ENCODE results near the gene SLC6A6.
"Not testable (repeated sequence)": the region's sequence is repeated elsewhere in the genome, so short reads cannot be mapped to it uniquely, and the experiment has no call there.

Gene SLC6A6

DNA sequence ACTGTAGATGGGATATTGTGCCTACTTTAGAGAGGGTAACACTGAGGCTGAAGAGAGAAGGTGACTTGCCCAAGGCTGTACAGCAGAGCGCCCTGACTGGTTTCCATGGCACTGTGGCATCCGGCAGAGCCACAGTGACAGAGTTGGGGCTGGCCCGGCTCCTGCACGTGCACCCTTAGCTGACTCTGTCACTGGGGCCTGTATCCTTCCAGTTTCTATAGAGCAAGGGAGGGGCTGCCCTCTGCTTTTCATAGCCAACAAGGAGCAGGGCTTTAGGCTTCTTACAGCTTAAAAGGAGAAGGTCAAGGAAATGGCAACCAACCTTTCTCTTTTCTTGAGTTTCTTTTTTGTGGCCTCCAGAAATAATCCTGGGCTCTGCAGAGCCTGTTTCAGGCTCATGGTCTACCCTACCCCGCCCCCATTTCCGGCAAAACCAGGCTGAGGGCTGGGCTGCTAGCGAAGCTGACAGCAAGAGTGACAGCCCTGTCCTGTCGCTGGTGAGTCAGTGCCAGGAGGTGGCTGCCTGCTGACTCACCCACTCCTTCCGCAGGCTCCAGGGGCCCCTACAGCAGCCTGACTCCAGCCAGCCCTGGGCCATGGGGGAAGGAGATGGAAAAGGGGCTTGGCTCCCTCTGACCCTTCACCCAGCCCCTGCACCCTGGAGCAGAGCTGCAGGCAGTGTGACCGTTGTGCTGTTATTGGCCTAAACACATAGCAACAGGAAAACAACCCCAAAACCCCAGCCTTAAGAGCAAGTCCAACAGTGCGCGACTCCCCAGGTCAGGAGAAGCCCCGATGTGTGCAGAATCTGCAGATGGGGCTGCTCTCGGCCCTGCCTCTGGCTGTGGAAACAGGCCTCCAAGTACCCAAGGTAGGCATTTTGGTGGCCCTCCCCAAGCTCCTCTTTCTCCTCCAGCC lies 29.8 kb downstream of the SLC6A6 start:
- peaks cover 29% of the 10 kb centered on the region for H3K4me1 ChIP-seq (ENCODE audit: insufficient read depth, low read length)
- H3K4me3 ChIP-seq (ENCODE audit: low read length) = no peak overlapping the region
- no peaks in the 10 kb centered on the region for H3K27me3 ChIP-seq (ENCODE audit: insufficient read depth, low read length)
- H2AFZ ChIP-seq (ENCODE audit: low read depth, low read length) = no peak overlapping the region
- H3K36me3 ChIP-seq (ENCODE audit: insufficient read depth, low read length) = no peaks in the 10 kb centered on the region
- H3K9me3 ChIP-seq (ENCODE audit: low read length) = no peaks in the 10 kb centered on the region

DNA sequence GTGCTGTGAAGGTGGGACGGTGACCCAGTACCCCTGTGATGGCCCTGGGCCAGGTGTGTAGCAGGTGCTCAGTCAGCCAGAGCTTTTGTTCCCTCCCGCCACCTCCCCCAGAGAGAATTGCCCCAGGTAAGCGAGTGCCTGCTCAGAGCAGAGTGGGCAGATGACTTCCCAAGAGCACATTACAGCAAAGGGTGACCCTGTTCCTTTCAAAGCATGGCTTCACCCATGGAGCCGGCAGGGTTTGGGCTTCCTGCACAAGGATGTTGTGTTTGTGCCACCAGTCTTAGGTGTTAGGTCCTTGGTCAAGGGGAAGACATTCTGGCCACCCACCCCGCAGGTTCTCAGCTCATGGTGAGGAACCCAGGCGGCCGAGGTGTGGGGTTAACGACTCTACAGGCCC lies 30.7 kb downstream of the SLC6A6 start:
- H3K36me3 ChIP-seq (ENCODE audit: insufficient read depth, low read length) = no peaks in the 10 kb centered on the region
- peaks cover 29% of the 10 kb centered on the region for H3K4me1 ChIP-seq (ENCODE audit: insufficient read depth, low read length)
- no peaks in the 10 kb centered on the region for H3K9me3 ChIP-seq (ENCODE audit: low read length)
- H2AFZ ChIP-seq (ENCODE audit: low read depth, low read length) = no peak overlapping the region
- H3K27me3 ChIP-seq (ENCODE audit: insufficient read depth, low read length) = no peaks in the 10 kb centered on the region
- H3K4me3 ChIP-seq (ENCODE audit: low read length) = no peak overlapping the region

DNA sequence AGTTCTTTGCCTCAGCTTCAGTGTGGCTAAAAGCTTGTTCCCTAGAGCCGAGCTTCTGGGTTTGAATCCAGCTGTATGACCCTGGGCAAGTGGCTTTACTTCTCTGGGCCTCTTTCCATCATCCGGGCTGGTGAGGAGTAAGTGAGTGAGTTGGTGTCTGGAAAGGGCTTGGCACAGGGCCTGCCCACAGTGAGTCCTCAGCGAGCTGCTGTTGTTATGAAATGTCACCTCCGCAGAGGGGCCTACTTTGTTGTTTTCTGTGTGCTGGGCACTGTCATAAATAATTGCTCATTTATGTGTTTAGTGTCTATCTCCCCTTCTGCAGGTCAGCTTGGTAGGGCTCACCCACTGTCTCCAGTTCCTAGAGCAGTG lies 31.7 kb downstream of the SLC6A6 start:
- peaks cover 34% of the 10 kb centered on the region for H3K4me1 ChIP-seq (ENCODE audit: insufficient read depth, low read length)
- H3K9me3 ChIP-seq (ENCODE audit: low read length) = no peaks in the 10 kb centered on the region
- no peak overlapping the region for H3K4me3 ChIP-seq (ENCODE audit: low read length)
- H3K36me3 ChIP-seq (ENCODE audit: insufficient read depth, low read length) = no peaks in the 10 kb centered on the region
- no peak overlapping the region for H2AFZ ChIP-seq (ENCODE audit: low read depth, low read length)
- H3K27me3 ChIP-seq (ENCODE audit: insufficient read depth, low read length) = no peaks in the 10 kb centered on the region

DNA sequence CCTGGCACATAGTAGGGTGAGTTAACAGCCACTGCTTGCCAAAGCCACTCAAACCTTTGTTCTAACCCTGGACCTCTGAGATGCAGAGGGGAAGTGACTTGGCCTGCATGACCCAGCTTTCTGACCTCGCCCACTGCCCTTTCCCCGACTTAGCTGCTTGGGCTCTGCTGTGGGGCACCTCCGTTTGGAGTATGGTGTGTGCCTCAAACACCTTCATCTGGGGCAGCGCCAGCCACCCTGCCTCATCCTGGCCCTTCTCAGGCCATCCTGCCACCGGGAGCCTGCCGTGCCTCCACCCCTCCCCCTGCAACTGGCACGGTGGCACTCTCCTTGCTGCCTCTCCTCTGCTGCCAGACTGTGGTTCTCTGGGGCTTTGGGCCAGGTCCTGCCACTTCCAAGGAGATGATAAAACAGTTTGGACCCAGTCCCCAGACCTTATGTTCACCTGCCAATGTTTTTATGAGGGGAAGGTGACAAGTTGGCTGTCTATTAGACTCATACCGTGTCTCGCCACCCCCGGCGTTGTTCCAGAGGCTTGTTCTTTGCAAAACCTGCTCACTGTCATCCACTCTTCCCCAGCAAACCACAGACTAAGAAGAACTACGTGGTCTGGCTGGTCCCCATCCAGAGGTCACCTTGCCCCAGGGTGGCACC lies 32.2 kb downstream of the SLC6A6 start:
- no peaks in the 10 kb centered on the region for H3K27me3 ChIP-seq (ENCODE audit: insufficient read depth, low read length)
- H3K36me3 ChIP-seq (ENCODE audit: insufficient read depth, low read length) = no peaks in the 10 kb centered on the region
- no peak overlapping the region for H2AFZ ChIP-seq (ENCODE audit: low read depth, low read length)
- no peaks in the 10 kb centered on the region for H3K9me3 ChIP-seq (ENCODE audit: low read length)
- H3K4me3 ChIP-seq (ENCODE audit: low read length) = no peak overlapping the region
- H3K4me1 ChIP-seq (ENCODE audit: insufficient read depth, low read length) = peaks cover 39% of the 10 kb centered on the region

DNA sequence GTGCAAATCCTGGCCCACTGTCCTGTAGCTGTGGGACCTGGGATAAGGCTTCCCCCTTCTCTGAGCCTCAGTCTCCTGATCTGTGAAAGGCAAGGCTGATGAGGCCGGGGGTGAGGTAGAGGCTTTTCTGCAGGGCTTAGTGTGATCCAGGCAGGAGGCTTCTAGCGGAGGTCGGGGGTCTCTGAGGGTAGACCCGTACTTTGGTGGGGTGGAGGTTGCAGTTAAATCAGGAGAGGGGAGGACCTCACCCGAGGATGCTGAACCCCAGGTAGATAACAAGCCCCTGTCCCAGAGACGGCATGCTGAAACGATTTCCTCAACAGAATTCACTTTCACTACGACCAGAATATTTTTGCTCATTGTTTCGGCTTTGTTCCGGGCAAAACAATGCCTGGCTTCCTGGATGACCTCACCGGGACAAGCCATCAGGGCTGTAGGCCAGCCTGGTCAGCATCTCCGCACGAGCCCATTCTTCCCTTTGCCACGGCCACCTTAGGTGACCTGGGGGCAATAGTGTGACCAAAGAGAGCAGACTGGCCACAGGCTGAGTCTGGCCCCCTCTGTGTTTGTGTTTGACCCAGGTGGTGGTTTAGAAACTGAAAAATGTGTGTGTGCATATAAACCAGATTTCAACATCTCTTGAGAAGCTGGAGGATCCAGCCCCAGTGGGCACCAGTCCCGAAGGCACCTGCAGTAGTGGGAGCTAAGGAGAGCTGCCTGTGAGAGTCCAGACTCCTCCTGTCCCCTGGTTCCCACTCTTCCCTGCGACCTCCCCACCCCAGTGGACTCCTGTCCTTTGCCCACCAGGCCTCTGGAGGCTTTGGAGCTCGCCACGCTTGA lies 33.0 kb downstream of the SLC6A6 start:
- Histone ChIP-seq H3K4me1 (ENCODE audit: insufficient read depth, low read length) (peaks cover 46% of the 10 kb centered on the region), H3K36me3 (ENCODE audit: insufficient read depth, low read length) (no peaks in the 10 kb centered on the region), H3K27me3 (ENCODE audit: insufficient read depth, low read length) (no peaks in the 10 kb centered on the region), H2AFZ (ENCODE audit: low read depth, low read length) (no peak overlapping the region), H3K4me3 (ENCODE audit: low read length) (no peak overlapping the region), H3K9me3 (ENCODE audit: low read length) (no peaks in the 10 kb centered on the region)

DNA sequence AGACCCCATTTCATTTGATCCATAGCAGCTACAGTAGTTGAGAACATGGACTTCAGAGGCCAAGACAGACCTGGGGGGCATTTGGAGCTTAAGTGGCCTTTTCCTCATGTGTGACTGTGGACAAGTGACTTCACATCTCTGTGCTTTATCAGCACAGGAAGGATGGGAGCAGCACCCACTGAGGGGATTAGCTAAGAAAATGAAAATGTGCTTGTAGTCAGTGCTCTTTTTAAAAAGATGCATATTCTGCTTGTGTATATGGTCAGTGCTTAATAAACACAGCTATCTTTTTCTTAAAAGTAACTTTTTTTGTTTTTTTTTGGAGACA lies 34.5 kb downstream of the SLC6A6 start:
- no peak overlapping the region for H3K4me3 ChIP-seq (ENCODE audit: low read length)
- H3K36me3 ChIP-seq (ENCODE audit: insufficient read depth, low read length) = no peaks in the 10 kb centered on the region
- H3K4me1 ChIP-seq (ENCODE audit: insufficient read depth, low read length) = peaks cover 49% of the 10 kb centered on the region
- H3K9me3 ChIP-seq (ENCODE audit: low read length) = no peaks in the 10 kb centered on the region
- H3K27me3 ChIP-seq (ENCODE audit: insufficient read depth, low read length) = no peaks in the 10 kb centered on the region
- no peak overlapping the region for H2AFZ ChIP-seq (ENCODE audit: low read depth, low read length)

DNA sequence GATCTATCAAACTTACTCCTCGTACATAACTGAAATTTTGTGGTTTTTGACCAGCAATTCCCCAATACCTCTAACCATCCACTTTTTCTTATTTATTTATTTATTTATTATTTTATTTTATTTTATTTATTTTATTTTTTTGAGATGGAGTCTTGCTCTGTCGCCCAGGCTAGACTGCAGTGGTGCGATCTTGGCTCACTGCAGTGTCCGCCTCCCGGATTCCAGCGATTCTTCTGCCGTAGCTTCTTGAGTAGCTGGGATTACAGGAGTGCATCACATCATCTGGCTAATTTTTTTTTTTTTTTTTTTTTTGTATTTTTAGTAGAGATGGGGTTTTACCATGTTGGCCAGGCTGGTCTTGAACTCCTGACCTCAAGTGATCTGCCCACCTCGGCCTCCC lies 35.3 kb downstream of the SLC6A6 start:
- H3K4me1 ChIP-seq (ENCODE audit: insufficient read depth, low read length) = peaks cover 43% of the 10 kb centered on the region

DNA sequence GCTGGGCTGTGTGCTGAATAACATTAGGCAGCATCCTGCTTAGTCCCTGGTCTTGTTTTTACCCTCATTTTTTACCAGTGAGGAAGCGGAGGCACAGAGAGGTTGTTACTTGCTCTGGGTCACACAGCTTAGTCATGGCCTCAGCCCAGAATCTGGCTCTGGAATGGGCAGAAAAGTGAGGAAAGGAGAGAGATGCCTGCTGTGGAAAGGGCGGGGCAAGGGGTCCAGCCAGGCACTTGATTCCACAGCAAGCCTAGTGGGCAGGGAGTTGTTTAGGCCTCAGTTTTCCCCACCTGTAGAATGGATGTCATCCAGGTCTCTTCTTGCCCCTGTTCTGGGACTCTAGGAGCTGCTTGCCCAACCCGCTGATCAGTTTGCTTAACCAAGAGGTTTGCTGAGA lies 35.9 kb downstream of the SLC6A6 start:
- Histone ChIP-seq H3K9me3 (ENCODE audit: low read length) (no peaks in the 10 kb centered on the region), H3K4me1 (ENCODE audit: insufficient read depth, low read length) (peaks cover 38% of the 10 kb centered on the region), H3K4me3 (ENCODE audit: low read length) (no peak overlapping the region), H2AFZ (ENCODE audit: low read depth, low read length) (no peak overlapping the region), H3K27me3 (ENCODE audit: insufficient read depth, low read length) (no peaks in the 10 kb centered on the region), H3K36me3 (ENCODE audit: insufficient read depth, low read length) (no peaks in the 10 kb centered on the region)

More for the DNA sequence above, 35.3 kb downstream of the SLC6A6 start:
- H2AFZ ChIP-seq (ENCODE audit: low read depth, low read length); H3K9me3 ChIP-seq (ENCODE audit: low read length); H3K4me3 ChIP-seq (ENCODE audit: low read length); H3K27me3 ChIP-seq (ENCODE audit: insufficient read depth, low read length); H3K36me3 ChIP-seq (ENCODE audit: insufficient read depth, low read length): not testable (repeated sequence)

DNA sequence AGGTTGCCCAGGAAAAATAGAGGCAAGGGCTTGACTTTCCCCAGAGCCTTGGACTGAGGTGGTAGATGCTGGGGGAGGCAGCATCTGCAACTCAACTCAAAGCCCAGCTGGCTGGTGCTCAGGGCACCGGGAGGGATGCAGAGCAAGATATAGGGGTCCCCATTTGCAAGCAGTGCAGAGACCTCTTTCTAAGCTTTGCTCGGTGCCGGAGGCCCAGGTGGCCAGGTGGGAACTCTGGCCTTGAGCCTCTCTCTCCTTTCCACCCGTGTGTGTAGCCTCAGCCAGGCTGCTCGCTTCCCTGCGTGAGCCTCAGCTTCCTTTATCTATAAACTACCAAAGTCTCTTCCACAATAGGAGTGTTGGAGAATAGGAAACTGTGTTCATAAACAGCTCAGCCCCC lies 36.5 kb downstream of the SLC6A6 start:
- Histone ChIP-seq H3K4me1 (ENCODE audit: insufficient read depth, low read length) (peaks cover 37% of the 10 kb centered on the region), H3K9me3 (ENCODE audit: low read length) (no peaks in the 10 kb centered on the region), H3K27me3 (ENCODE audit: insufficient read depth, low read length) (no peaks in the 10 kb centered on the region), H3K36me3 (ENCODE audit: insufficient read depth, low read length) (no peaks in the 10 kb centered on the region), H3K4me3 (ENCODE audit: low read length) (no peak overlapping the region), H2AFZ (ENCODE audit: low read depth, low read length) (no peak overlapping the region)

DNA sequence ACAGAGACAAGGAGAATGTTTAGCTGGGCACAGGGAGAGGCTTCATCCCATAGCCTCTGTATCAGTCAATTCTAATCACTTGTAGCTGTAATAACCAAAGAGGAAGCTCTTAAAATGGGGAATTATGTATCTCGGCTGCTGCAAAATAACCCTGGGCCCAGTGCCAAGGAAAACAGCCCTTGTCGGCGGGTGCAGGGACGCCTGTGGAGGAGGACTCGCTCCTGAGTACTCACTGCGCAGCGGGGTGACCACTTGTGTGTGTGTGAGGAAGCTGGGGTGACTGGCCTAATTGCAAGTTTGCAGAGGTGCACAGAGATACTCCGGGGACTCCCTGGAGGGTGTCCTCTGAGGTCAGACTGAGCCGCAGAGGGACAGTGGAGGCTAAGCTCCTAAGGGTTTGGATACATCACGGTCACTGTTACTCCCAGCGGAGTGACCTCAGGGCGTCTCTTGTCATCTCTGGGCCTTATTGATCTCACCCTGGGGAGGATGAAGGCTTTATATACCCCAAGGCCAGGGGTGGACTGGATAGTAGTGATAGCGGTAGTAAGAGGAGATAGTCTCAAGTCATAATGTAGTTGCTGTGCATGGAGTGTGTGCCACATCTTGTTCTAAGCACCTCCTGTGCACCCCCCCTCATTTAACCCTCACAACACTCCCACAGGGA lies 37.2 kb downstream of the SLC6A6 start:
- Histone ChIP-seq H3K36me3 (ENCODE audit: insufficient read depth, low read length) (no peaks in the 10 kb centered on the region), H3K27me3 (ENCODE audit: insufficient read depth, low read length) (no peaks in the 10 kb centered on the region), H3K9me3 (ENCODE audit: low read length) (no peaks in the 10 kb centered on the region), H2AFZ (ENCODE audit: low read depth, low read length) (no peak overlapping the region), H3K4me1 (ENCODE audit: insufficient read depth, low read length) (peaks cover 37% of the 10 kb centered on the region), H3K4me3 (ENCODE audit: low read length) (no peak overlapping the region)

DNA sequence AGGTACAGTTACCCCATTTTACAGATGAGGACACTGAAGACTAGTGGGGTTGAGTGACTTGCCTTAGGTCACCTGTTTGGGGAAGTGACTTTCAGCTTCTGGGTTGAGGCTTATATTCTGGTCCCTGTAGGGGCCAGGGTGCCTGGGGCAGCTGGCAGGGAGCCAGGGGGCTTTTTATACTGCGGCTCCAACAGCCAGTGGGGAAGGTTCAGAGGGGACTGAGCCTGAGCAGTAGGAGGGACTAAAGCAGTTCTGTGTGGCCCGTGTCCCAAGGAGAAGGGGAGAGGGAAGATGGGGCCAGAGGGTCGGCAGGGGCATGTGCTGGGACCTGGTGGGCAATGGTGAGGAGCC lies 37.7 kb downstream of the SLC6A6 start:
- H3K36me3 ChIP-seq (ENCODE audit: insufficient read depth, low read length) = no peaks in the 10 kb centered on the region
- no peak overlapping the region for H2AFZ ChIP-seq (ENCODE audit: low read depth, low read length)
- no peaks in the 10 kb centered on the region for H3K9me3 ChIP-seq (ENCODE audit: low read length)
- H3K4me1 ChIP-seq (ENCODE audit: insufficient read depth, low read length) = peaks cover 34% of the 10 kb centered on the region
- H3K27me3 ChIP-seq (ENCODE audit: insufficient read depth, low read length) = no peaks in the 10 kb centered on the region
- no peak overlapping the region for H3K4me3 ChIP-seq (ENCODE audit: low read length)

DNA sequence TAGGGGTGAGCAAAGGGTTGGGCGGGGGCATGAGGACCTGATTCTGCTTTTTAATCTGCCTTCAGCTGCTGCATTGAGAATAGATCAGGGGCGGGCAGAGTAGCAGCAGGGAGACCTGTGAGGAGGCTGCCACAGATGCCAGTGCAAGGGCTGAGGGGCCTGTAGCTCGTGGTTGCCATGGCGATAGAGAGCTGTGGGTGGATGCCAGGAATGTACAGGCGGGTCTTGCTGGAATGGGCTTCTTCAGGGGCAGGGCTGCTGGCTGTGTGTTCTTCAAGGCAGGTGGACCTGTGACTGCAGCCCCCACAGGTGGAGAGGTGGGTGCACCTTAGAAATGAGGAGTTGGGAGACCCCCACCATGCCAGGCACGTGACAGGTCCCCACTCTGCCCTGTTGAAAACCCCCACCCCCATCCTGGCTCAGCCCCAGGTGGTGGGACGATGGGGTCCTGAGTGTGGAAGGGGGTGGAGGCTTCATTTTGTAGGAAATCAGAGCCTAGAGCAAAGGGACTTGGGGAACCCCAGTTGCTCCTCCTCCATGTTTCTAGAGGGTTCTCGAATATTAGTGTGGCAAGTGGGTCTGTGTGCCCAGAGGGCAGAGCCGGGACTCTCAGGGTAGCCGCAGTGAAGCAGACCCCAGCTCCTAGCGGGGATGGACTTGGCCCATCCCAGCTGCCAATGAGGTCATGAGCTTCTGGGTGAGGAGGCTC lies 38.3 kb downstream of the SLC6A6 start:
- Histone ChIP-seq H3K9me3 (ENCODE audit: low read length) (peaks cover 2% of the 10 kb centered on the region), H3K4me3 (ENCODE audit: low read length) (no peak overlapping the region), H3K27me3 (ENCODE audit: insufficient read depth, low read length) (no peaks in the 10 kb centered on the region), H3K36me3 (ENCODE audit: insufficient read depth, low read length) (peaks cover 2% of the 10 kb centered on the region), H3K4me1 (ENCODE audit: insufficient read depth, low read length) (peaks cover 29% of the 10 kb centered on the region), H2AFZ (ENCODE audit: low read depth, low read length) (no peak overlapping the region)
